IMR-90 (cell line): ENCODE data around the gene CTSC.

ENCODE experiments used
- MAFK ChIP-seq: IDR thresholded peaks from 2 replicates; pipeline ENCODE4 v1.6.1; 2012; ENCODE audit warnings: low read depth, low read length, improper control_type of control experiment
- MXI1 ChIP-seq: IDR thresholded peaks from 2 replicates; pipeline ENCODE4 v1.6.1; 2012; ENCODE audit warnings: low read depth, mild to moderate bottlenecking, low read length, moderate library complexity, borderline replicate concordance
- NFE2L2 ChIP-seq: fragments of 150-350 bp; IDR thresholded peaks from 2 replicates; pipeline ENCODE4 v1.6.1; 2016; ENCODE audit warnings: low read depth, mild to moderate bottlenecking, low read length
- POLR2A ChIP-seq: IDR thresholded peaks from 2 replicates; pipeline ENCODE4 v1.6.1; 2012; ENCODE audit warnings: mild to moderate bottlenecking, low read depth, low read length
- RAD21 ChIP-seq: IDR thresholded peaks from 2 replicates; pipeline ENCODE4 v1.6.1; 2012; ENCODE audit warnings: low read length, improper control_type of control experiment
- RFX5 ChIP-seq: IDR thresholded peaks from 2 replicates; pipeline ENCODE4 v1.8.0; 2012; ENCODE audit warnings: low read depth, mild to moderate bottlenecking, low read length, moderate library complexity
- SMC3 ChIP-seq: fragments of 150-350 bp; IDR thresholded peaks from 2 replicates; pipeline ENCODE4 v1.6.1; 2016; ENCODE audit warnings: low read depth, mild to moderate bottlenecking, antibody characterized with exemption, low read length, moderate library complexity
- TF ChIP-seq, protein P1 (sequence below): conservative IDR thresholded peaks from 2 replicates; pipeline ENCODE4 v1.5.1; 2012; ENCODE audit warnings: mild to moderate bottlenecking, low read depth, low read length, improper control_type of control experiment

DNA sequence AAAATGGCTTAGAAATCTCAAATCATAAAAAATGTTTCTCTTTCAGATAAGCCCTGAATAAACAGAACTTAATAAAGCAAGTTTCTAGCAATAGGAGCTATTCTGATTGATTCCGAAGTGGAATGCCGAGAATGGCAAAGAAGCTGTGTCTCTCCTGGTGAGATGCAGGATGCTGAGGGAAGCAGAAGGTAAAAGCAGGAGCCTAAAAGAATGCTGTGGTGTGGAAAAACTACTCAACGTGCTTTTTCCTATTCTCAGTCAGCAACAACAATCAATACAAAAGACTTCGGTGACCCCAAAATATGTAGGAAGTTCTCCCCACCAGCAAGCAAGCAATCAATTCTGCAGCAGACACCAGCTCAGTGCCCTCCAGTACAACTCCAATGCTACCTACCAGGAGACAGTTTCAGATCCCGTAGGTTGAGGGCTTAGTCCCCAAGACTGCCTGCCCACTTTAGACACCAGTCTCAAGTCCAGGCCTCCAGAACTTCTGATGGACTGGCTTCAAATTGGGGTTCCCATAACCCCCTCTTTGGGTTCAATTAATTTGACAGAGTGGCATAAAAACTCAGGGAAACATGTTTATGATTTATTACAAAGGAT lies 6.6 kb downstream of the CTSC start:
- TF ChIP-seq, protein P1, sequence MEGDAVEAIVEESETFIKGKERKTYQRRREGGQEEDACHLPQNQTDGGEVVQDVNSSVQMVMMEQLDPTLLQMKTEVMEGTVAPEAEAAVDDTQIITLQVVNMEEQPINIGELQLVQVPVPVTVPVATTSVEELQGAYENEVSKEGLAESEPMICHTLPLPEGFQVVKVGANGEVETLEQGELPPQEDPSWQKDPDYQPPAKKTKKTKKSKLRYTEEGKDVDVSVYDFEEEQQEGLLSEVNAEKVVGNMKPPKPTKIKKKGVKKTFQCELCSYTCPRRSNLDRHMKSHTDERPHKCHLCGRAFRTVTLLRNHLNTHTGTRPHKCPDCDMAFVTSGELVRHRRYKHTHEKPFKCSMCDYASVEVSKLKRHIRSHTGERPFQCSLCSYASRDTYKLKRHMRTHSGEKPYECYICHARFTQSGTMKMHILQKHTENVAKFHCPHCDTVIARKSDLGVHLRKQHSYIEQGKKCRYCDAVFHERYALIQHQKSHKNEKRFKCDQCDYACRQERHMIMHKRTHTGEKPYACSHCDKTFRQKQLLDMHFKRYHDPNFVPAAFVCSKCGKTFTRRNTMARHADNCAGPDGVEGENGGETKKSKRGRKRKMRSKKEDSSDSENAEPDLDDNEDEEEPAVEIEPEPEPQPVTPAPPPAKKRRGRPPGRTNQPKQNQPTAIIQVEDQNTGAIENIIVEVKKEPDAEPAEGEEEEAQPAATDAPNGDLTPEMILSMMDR: no peak
- TF ChIP-seq POLR2A: no peak
- no peak for TF ChIP-seq RAD21
- no peak for TF ChIP-seq MXI1
- TF ChIP-seq RFX5: no peak
- no peak for TF ChIP-seq MAFK
- TF ChIP-seq SMC3: no peak
- no peak for TF ChIP-seq NFE2L2
